GM18511 (cell line): ENCODE measurements around the gene LAMA2.

Experiments
- ATAC-seq: cut with Tn5 transposase; IDR thresholded peaks from one replicate; pipeline ENCODE4 v1.9.1; 2021; ENCODE audit warnings: mild to moderate bottlenecking, moderate library complexity; ENCODE audit not compliant: unreplicated experiment

The LAMA2 gene

DNA sequence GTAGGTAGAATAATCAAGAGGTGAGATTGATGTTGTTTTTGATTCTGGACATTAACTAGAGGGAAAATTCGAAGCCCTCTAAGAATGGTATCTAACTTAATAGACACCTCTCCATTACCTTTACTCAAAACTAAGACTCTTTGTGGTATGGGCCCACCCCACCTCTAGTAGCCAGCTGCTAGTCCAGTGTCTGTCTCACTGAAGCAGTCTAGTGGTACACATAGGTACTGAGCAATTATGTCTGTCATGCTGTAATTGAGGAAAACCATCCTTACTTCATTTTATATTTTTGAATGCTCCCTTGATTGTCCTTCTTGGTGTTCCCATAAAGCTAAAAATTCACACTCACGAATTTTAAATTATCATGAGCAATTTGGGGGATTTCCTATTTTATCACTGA lies 536.4 kb downstream of the LAMA2 start:
- ATAC-seq, result no peak

GRCh38 chr6:129426343-129426742 lies 543.4 kb downstream of the LAMA2 start:
- ATAC-seq, result no peak

GRCh38 chr6:129429956-129430355 lies 547.0 kb downstream of the LAMA2 start:
- ATAC-seq, result no peak

DNA sequence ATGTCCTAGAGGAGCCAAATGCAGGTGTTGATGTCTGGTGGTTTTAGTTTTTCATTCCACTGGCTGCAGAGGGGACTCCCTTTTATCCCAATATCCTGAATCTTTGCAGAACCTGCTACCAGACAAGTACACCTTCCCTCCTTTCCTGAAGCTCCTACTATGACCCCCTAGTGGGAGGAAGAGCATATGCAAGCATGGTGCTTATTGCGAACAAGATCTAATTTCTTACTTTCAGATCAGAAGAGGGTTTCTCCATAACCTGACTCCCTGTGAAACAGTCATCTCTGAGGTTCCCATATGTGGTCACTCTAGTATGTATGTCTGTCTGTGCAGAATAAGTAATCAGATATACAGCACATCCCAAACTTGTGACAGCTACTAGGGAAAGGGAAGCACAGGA lies 549.8 kb downstream of the LAMA2 start:
- ATAC-seq, result no peak

GRCh38 chr6:129434091-129434490 lies 551.2 kb downstream of the LAMA2 start:
- no peak for ATAC-seq

- no peak for ATAC-seq
Measured at GRCh38 chr6:129440691-129441090, 557.8 kb downstream of the LAMA2 start.

DNA sequence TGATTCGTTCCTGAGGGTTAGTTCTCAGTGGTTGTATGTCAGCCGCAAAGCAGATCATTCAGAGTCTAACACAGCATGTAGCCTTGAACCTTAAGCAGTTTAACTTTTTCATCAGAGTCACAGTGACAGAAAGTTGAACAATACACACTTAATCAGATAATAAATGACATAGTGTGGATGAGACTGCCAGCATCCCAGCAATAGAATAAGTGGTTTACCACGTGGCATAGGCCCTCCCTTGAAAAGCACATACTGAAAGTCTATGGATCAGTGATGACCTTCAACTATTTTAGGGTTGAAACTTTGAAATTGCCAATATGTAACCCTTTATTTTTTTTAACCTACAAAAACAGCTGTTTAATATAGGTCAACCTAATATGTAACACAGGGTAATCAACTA lies 561.7 kb downstream of the LAMA2 start:
- ATAC-seq, result no peak

DNA sequence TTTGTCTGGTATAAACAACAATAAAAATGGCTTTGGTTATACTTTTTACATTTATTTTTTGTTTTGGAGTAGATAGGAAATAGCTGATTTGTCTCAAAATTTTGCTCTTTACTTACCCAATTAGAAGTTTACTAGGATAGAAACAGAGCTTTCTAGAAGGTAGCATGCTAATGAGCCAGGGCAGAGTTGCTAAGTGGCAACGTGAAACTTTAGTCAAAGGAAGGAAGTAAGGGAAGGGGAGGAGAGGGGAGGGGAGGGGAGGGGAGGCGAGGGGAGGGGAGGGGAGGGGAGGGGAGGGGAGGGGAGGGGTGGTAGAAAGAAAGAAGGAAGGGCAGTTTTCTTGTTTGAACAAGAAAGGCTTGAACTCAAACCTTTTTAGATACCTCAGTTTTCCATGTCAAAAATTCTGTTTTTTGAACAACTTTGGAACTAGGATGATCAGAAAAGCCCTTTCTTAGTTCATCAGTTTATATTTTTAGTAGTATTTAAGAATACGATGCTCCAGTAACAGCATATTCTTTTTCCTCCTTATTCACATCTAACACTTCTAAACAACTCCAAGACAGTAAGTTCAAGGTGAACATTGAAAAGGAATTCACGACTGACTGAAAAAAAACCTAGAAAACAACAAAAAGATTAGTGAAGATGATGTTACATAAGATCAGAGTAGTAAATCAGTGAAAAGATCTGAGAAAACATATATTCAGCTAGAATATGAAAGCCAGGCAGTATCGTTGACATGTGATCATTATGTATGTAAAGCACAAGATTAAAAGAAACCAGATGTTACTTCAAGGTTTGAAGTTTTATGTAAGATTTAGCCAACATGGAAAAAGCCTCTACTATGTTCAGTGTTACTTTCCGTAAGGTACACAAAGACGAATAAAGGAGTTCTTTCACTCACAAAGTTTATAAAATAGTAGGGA lies 563.6 kb downstream of the LAMA2 start:
- ATAC-seq, result no peak

- ATAC-seq, result no peak
Measured at GRCh38 chr6:129447198-129447565, 564.2 kb downstream of the LAMA2 start.

DNA sequence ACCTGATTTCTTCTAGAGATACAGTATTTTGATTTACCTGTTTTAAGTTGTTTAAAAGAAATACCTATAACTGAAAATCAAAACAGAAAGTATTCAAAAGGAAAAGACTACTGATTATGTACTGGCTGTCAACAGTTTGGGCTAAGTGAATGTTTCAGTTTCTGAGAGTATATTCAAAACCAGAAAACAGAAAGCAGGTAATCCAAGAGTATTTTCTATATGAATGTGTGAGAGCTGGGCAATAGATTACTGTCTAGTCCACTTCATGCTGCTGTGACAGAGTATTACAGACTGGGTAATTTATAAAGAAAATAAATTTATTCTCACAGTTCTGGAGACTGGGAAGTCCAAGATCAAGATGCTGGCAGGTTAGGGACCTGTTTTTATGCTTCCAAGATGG lies 566.0 kb downstream of the LAMA2 start:
- ATAC-seq, result peak; percentile 100

DNA sequence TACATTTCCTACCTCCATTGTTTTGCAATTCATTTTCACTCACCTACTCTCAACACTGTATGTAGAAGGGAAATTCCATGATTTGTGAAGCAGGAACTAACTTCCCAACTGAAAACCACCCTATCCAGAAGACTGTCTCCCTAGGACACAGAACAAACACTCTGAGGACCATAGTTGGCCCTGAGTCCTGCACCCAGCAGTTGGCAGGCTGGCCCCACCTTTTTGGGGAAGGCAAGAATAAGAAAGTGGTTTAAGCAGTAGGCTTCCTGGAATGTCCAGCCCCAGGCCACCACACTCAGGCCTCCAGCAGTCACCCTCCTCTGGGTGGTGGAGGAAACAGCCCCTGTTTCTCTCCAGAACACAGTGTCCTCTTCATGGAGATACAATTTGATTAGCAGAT lies 568.2 kb downstream of the LAMA2 start:
- no peak for ATAC-seq

DNA sequence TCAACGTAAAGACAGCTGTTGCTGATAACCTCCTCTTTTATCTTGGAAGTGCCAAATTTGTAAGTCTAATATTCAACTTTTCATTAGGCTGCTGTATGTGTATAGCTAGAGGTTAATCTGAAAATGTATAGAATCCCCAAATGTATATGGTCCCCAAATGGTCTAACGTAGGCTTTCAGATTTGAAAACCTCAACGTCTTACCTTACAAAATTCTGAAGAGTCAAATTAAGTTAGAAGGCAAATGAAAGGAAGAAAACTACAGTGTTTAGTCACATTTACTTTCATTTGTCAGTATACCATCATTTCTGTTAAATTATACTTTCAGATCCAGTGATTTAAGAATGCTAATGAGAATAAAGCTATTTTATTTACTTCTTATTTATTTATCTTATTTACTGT lies 570.1 kb downstream of the LAMA2 start:
- ATAC-seq, result no peak

GRCh38 chr6:129454488-129454887 lies 571.5 kb downstream of the LAMA2 start:
- ATAC-seq, result no peak

GRCh38 chr6:129455126-129455769 lies 572.3 kb downstream of the LAMA2 start:
- no peak for ATAC-seq

DNA sequence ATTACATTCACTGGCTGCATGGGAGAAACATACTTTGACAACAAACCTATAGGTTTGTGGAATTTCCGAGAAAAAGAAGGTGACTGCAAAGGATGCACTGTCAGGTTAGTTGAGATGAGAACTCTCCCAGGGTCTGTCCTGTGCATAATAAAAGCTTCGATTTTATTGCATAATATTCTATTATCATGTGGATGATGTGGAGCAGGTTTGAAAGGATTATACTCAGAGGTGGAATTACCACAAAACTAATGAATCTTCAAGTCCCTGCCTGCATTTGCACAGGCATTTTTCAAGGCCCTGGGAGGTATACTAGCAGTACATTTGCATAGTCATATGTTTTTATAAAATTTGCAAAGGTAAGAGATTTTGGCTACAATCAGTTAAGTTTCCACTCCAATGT lies 577.3 kb downstream of the LAMA2 start:
- no peak for ATAC-seq

DNA sequence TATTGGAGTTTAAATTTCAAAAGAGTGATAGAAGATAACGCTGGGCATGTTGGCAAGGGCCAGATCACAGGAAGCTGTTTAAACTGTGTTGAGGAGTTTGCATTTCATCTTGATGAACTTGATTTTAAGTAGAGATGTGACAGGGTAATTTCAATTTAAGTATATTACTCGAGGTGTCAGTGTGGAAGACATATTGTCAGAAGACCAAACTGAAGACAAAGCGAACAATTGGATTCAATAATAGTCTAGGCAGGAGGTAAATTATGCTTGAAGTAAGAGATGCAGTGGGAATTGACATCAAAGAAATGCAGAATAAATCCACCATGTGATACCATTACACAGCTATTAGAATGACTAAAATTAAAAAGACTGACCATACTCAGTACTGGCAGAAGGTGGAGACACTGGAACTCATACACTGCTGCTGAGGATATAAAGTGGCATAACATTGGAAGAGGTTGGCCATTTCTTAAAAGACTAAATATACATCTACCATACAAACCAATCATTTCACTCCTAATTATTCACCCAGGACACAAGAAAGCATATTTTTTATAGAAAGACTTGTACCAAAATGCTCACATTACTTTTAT lies 586.2 kb downstream of the LAMA2 start:
- ATAC-seq, result no peak

DNA sequence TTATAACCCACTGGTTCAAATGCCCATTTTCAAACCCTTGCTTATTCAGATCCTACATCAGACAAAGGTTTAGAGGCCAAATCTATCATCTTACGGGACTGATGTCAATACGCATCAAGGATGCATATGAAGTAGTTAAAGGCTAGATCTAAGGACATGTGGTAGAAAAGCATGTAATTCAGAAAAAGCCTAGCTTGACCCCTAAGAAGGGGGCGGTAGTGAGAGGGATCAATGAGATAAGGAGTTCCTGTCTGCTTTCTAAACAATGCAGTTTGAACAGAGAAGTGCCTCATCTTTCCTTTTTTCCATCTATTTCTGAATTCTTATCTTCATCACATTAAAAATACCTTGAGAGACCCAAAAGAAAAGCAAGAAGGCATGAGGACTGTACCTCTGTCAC lies 589.3 kb downstream of the LAMA2 start:
- ATAC-seq, result no peak

DNA sequence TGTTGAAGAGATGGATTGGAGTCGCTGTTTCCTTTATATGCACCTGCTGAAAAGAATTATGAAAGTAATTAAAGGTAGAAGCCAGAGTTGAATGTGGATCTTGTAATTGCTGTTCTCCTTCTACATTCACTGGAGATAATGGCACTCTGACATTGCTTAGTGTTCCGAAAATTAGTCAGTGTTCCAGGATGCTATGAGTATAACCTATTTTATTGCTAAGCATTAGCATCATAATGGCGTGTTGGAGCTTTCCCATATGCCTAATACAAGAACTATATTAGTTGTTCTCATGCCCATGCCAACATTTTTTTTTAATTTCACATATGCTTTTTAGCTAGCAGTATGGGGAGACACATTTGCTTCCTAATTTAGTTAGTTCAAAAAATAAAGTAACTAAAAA lies 590.6 kb downstream of the LAMA2 start:
- ATAC-seq, result no peak

- no peak for ATAC-seq
Measured at GRCh38 chr6:129475477-129476247, 592.7 kb downstream of the LAMA2 start.

- no peak for ATAC-seq
Measured at GRCh38 chr6:129476248-129476564, 593.3 kb downstream of the LAMA2 start.

- no peak for ATAC-seq
Measured at GRCh38 chr6:129476810-129477209, 593.9 kb downstream of the LAMA2 start.
